Stomach (tissue), 4 donors: ENCODE results near the gene ITK.
A peak's percentile ranks its signal among the peaks of the same experiment; 100 is the strongest.

Source experiments
- EP300 ChIP-seq: sonication (generic); formaldehyde crosslinking; IDR thresholded peaks from one replicate; pipeline ENCODE4 v1.6.1; 2017; ENCODE audit warnings: antibody characterized with exemption
- POLR2A ChIP-seq, 4 donors: fragments of 450-650 bp; IDR thresholded peaks; one replicate each; pipeline ENCODE4 v1.6.1; 2016; ENCODE audit warnings: antibody characterized with exemption in 4 of 4, control low read depth in 2 of 4, mild to moderate bottlenecking in 1 of 4, moderate library complexity in 1 of 4
- POLR2AphosphoS5 ChIP-seq, 3 donors: sonication (generic); formaldehyde crosslinking; IDR thresholded peaks; one replicate each; pipeline ENCODE4 v1.6.1; 2016; ENCODE audit warnings: antibody characterized with exemption in 3 of 3
- TF ChIP-seq, protein P1 (sequence below), 7 experiments: fragments of 450-650 bp in 4 of 7; fragments of 200-600 bp in 3 of 7; sonication (generic) in 3 of 7; IDR thresholded peaks; one replicate each; pipeline ENCODE4 v1.5.1; 2016 to 2019; ENCODE audit warnings: antibody characterized with exemption in 7 of 7, control low read depth in 2 of 7, mild to moderate bottlenecking in 1 of 7

DNA sequence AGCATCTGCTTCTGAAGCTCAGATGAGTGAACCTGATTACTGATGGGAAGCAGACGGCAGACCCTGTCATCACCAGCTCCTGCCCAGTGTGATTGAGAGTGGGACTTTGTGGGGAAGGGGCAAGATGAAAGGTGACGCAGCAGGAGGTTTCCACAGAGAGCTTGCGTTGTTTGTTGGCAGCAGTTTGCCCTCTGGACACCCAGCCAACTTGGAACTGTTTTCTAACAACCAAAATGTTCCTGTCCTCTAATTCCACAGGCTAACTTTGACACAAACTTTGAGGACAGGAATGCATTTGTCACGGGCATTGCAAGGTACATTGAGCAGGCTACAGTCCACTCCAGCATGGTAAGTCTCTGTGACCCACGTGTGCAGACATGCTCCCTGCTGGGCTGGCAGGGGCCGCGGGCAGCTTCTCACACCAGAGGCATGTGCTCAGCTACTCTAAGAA lies 106.1 kb downstream of the ITK start:
- TF ChIP-seq, protein P1, sequence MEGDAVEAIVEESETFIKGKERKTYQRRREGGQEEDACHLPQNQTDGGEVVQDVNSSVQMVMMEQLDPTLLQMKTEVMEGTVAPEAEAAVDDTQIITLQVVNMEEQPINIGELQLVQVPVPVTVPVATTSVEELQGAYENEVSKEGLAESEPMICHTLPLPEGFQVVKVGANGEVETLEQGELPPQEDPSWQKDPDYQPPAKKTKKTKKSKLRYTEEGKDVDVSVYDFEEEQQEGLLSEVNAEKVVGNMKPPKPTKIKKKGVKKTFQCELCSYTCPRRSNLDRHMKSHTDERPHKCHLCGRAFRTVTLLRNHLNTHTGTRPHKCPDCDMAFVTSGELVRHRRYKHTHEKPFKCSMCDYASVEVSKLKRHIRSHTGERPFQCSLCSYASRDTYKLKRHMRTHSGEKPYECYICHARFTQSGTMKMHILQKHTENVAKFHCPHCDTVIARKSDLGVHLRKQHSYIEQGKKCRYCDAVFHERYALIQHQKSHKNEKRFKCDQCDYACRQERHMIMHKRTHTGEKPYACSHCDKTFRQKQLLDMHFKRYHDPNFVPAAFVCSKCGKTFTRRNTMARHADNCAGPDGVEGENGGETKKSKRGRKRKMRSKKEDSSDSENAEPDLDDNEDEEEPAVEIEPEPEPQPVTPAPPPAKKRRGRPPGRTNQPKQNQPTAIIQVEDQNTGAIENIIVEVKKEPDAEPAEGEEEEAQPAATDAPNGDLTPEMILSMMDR (IDR thresholded peaks at IDR 0.05), result no peak
- TF ChIP-seq POLR2A (IDR thresholded peaks at IDR 0.05) (no peak), POLR2AphosphoS5 (IDR thresholded peaks at IDR 0.05) (peak in 2 of 3 donors; percentile 22 to 68), EP300 (no peak)
